GM13976 (cell line): ENCODE data around the gene RPS6KA6.

Source experiments
- DNase-seq: peaks from one replicate; pipeline ENCODE4 v3.0.0; 2012; ENCODE audit warnings: low spot score
- in situ Hi-C: fragments of 300-500 bp; cut with MboI; formaldehyde crosslinking; loops from one replicate; pipeline ENCODE4 v1.12.0; 2022; ENCODE audit warnings: low sequenced_read_pairs, mixed read lengths, inconsistent platforms; ENCODE audit not compliant: unreplicated experiment
- TF ChIP-seq, protein P1 (sequence below): IDR thresholded peaks from 2 replicates; pipeline ENCODE4 v1.5.1; 2012; ENCODE audit warnings: borderline replicate concordance, mild to moderate bottlenecking; ENCODE audit not compliant: insufficient read depth; ENCODE audit errors: extremely low read depth, missing control alignments, control extremely low read depth

RPS6KA6 gene

DNA sequence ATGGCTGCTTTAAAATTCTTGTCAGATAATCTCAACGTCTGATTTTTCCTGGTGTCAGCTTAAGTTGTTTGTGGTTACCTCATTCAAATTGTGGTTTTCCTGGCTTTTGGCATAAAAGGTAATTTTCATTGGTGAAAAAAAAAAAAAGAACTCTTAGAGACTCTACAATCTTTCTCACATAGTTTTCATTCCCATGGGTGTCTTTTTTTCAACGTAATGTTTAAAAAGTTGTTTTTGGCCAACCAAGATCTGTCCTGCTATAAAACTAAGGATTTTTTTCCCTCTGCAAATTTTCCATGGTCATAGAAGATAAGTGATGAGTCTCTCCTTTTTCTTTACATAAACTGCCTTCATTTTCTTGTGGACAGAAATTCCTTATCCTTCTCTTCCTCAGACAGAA, 28.9 kb upstream of the RPS6KA6 start:
- DNase-seq: no peak
- TF ChIP-seq, protein P1, sequence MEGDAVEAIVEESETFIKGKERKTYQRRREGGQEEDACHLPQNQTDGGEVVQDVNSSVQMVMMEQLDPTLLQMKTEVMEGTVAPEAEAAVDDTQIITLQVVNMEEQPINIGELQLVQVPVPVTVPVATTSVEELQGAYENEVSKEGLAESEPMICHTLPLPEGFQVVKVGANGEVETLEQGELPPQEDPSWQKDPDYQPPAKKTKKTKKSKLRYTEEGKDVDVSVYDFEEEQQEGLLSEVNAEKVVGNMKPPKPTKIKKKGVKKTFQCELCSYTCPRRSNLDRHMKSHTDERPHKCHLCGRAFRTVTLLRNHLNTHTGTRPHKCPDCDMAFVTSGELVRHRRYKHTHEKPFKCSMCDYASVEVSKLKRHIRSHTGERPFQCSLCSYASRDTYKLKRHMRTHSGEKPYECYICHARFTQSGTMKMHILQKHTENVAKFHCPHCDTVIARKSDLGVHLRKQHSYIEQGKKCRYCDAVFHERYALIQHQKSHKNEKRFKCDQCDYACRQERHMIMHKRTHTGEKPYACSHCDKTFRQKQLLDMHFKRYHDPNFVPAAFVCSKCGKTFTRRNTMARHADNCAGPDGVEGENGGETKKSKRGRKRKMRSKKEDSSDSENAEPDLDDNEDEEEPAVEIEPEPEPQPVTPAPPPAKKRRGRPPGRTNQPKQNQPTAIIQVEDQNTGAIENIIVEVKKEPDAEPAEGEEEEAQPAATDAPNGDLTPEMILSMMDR: no peak
- in situ Hi-C loops: no loop called here

DNA sequence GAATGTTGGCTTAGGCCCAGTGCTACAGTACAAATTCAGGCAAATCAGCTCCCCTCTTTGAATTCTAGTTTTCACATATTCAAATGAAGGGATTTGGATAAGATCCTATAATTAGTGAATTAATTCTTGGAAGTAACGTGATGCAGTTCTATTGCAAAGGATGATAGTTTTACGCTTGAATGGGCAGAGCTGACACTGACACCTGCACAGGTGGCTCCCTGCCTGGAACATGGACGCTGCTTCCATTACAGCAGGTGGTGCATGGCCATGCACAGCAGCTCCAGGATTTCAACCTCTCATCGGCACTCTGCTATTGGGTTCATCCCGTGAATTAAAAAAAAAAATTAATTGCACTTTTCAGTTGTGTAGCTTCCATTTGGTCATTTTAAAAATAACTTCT, 28.4 kb upstream of the RPS6KA6 start:
- in situ Hi-C loops: no loop called here
- DNase-seq: no peak
- TF ChIP-seq, protein P1: no peak

DNA sequence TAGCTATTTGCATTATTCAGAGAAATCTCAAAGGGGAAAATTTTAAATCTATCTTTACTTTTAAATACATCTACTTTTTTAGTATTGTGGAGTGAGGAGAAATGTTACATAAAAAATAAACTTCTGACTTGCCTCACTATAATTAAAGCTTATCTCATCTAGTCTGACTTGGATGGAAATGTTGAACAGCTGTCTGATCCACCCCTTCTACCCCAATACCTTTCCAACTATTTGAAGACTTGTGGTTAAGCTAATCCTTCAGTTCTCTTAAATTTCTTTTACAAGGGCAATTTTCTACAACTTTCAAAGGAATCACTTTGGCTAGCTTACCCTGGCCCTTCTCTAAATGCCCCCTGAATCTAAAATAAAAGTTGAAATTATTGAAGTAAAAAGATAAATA, 17.3 kb upstream of the RPS6KA6 start:
- TF ChIP-seq, protein P1: no peak
- no peak for DNase-seq
- in situ Hi-C loops: no loop called here

DNA sequence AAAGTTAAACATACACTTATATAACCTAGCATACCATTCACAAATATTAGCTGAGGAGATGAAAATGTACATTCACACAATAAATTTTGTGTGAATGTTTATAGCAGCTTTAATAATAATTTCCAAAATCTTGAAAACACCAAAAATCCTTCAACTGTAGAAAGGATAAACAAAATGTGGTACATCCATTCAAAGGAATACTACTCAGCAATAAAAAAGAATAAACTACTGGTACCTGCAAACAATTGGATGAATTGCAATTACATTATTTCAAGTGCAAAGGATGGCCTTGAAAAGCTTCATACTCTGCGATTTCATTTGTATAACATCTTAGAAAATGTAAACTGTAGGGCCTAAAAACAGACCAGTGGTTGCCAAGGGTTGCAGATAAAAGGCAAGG, 11.7 kb upstream of the RPS6KA6 start:
- in situ Hi-C loops: no loop called here
- TF ChIP-seq, protein P1: no peak
- DNase-seq: no peak

DNA sequence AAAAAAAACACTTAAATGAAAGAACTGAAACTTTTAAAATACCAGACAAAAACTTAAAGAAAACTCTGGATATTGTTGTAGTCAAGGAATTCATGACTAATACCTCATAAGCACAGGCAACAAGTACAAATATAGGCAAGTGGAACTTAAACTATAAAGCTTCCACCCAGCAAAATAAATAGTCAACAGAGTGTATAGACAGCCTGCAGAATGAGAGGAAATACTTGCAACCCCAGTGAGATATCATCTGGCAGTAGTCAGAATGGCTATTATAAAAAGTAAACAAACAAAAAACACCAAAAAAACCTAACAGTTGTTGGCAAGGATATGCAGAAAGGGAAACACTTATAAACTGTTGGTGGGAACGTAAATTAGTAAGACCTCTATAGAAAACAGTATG, 9.6 kb upstream of the RPS6KA6 start:
- in situ Hi-C loops: no loop called here
- no peak for DNase-seq
- TF ChIP-seq, protein P1: no peak

DNA sequence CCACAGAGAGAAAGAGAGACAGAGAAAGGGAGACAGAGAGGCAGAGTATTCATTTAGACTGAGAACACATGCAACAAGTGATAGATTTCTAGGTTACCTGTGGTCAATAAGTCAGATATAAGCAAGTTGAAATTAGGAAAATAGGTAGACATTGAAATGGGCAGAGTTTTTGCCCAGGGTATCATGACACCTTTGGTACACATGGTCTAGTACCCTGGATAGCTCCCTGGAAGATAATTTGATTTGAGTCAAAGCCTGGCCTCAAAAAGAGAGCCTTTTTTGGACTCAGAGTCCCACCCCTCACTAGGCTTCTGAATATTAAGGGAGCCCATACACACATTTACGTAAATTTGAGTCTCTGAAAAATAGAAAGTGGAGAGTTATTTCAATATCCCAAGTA, 4.0 kb upstream of the RPS6KA6 start:
- TF ChIP-seq, protein P1: no peak
- in situ Hi-C loops: no loop called here
- no peak for DNase-seq

DNA sequence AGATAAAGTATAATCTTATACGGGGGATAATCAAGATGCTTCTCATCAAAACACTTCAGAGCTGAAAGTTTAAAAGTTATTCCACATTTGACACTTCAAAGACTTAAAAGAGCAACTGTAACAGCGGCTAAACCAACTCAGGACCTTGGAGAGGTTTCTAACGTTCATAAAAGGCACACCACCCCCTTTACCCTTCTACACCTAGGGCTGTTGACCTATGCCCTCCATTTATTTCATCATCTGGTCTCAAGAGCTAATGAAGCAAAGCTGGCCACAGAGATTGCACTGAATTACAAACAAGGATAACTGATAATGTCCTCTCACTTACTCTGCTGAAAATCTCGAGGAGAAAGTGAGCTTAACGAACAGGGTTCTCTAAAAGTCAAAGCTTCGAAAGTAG, 1.1 kb upstream of the RPS6KA6 start:
- in situ Hi-C loops: no loop called here
- TF ChIP-seq, protein P1: no peak
- DNase-seq: peak; percentile 1
